ENCODE data around the gene MAST4. TPM values are rescaled to one million over a fixed set of nuclear protein-coding genes. Genes with fewer than 3 reads are reported as not detected.

Gene MAST4
- polyA plus RNA-seq, 2 of the 4 experiments (the other 2 are of a cell fraction) = 1.2 to 5.8 TPM

DNA sequence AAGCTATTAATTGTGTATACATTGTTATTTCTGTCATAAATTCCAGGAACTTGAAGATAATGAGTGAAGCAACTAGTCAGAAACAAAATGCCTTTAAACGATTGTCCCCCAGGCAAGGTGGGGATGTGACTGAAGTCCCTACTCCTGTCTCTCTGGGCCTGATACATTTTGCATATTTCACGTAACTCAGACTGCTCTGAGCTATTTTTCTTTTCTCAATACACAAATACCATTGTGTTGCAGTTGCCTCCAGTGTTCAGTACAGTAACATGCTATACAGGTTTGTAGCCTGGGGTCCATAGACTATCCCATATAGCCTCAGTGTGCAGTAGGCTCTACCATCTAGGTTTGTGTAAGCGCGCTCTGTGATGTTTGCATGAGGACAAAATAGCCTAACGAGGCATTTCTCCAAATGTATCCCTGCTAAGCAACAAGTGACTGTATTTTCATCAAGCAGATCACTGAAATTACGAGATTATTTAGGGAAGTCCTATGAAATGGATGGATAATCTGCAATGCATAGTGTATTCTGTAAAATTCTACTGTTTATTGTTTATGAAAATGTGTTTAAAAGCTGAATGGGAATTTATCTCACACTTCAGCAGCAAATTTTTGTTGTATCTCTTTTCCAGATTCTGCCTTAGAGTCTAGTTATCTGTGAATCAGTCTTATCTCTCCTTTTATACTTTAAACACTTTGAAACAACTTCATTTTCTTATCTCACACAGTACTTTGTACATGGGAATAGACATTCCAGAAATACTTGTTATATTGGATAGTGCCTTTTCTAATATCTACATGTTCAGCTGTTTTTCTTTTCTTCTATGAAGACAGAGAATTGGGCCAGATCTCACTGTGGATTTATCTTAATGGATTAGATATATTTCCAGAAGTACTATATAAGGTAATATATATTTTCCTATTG is 449.9 kb downstream of the MAST4 start:
- ATAC-seq (no peak), DNase-seq (ENCODE audit: low read depth in 1 of 2, low spot score in 1 of 2) (no peak), FAIRE-seq (no peak)
- Histone ChIP-seq H3K4me3 (no peak overlapping the region), H3K4me2 (no peak overlapping the region), H3K9me3 (no peaks in the 10 kb centered on the region), H3K27ac (no peak overlapping the region), H3K4me1 (no peaks in the 10 kb centered on the region)
- 85% methylated on average over 6 of the region's 6 CpGs for WGBS (ENCODE audit: missing lambda C conversion rate)
- ChIA-PET POLR2A (no interaction called here), CTCF (interaction anchor here (0.8 kb wide), 1 partner anchor 13 kb away, joined by 3 read pairs; no protein-coding TSS in a partner anchor)
- no peak for TF ChIP-seq JUNB (IDR thresholded peaks at IDR 0.05)
- TF ChIP-seq FOSL2 (IDR thresholded peaks at IDR 0.05) = no peak
- TF ChIP-seq FOSL2 (CRISPR knock-in tag; IDR thresholded peaks at IDR 0.05) = no peak
- no peak for TF ChIP-seq CHD4 (IDR thresholded peaks at IDR 0.05; ENCODE audit: borderline replicate concordance)
- TF ChIP-seq, protein P1, sequence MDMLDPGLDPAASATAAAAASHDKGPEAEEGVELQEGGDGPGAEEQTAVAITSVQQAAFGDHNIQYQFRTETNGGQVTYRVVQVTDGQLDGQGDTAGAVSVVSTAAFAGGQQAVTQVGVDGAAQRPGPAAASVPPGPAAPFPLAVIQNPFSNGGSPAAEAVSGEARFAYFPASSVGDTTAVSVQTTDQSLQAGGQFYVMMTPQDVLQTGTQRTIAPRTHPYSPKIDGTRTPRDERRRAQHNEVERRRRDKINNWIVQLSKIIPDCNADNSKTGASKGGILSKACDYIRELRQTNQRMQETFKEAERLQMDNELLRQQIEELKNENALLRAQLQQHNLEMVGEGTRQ (IDR thresholded peaks at IDR 0.05) = no peak
- TF ChIP-seq POLR2A (IDR thresholded peaks at IDR 0.05; ENCODE audit: low read length) = no peak
- no peak for TF ChIP-seq TFCP2L1 (CRISPR knock-in tag; IDR thresholded peaks at IDR 0.05)
- TF ChIP-seq CBX2 (IDR thresholded peaks at IDR 0.05; ENCODE audit: borderline replicate concordance, low read depth) = no peak
- TF ChIP-seq, protein P2, sequence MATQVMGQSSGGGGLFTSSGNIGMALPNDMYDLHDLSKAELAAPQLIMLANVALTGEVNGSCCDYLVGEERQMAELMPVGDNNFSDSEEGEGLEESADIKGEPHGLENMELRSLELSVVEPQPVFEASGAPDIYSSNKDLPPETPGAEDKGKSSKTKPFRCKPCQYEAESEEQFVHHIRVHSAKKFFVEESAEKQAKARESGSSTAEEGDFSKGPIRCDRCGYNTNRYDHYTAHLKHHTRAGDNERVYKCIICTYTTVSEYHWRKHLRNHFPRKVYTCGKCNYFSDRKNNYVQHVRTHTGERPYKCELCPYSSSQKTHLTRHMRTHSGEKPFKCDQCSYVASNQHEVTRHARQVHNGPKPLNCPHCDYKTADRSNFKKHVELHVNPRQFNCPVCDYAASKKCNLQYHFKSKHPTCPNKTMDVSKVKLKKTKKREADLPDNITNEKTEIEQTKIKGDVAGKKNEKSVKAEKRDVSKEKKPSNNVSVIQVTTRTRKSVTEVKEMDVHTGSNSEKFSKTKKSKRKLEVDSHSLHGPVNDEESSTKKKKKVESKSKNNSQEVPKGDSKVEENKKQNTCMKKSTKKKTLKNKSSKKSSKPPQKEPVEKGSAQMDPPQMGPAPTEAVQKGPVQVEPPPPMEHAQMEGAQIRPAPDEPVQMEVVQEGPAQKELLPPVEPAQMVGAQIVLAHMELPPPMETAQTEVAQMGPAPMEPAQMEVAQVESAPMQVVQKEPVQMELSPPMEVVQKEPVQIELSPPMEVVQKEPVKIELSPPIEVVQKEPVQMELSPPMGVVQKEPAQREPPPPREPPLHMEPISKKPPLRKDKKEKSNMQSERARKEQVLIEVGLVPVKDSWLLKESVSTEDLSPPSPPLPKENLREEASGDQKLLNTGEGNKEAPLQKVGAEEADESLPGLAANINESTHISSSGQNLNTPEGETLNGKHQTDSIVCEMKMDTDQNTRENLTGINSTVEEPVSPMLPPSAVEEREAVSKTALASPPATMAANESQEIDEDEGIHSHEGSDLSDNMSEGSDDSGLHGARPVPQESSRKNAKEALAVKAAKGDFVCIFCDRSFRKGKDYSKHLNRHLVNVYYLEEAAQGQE (IDR thresholded peaks at IDR 0.05) = no peak
- no peak for TF ChIP-seq RAD21 (conservative IDR thresholded peaks at IDR 0.05 in 1 of 2, IDR thresholded peaks at IDR 0.05 in 1 of 2)
- no peak for TF ChIP-seq NFE2L2 (conservative IDR thresholded peaks at IDR 0.05; ENCODE audit: low read length)
- no peak for TF ChIP-seq HDAC2 (IDR thresholded peaks at IDR 0.05)
- no peak for TF ChIP-seq MAZ (IDR thresholded peaks at IDR 0.05; ENCODE audit: borderline replicate concordance, low read depth, low read length)
- TF ChIP-seq, protein P3, sequence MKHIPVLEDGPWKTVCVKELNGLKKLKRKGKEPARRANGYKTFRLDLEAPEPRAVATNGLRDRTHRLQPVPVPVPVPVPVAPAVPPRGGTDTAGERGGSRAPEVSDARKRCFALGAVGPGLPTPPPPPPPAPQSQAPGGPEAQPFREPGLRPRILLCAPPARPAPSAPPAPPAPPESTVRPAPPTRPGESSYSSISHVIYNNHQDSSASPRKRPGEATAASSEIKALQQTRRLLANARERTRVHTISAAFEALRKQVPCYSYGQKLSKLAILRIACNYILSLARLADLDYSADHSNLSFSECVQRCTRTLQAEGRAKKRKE (CRISPR knock-in tag; IDR thresholded peaks at IDR 0.05; ENCODE audit: low read depth) = no peak
- TF ChIP-seq CEBPB (IDR thresholded peaks at IDR 0.05) = no peak

DNA sequence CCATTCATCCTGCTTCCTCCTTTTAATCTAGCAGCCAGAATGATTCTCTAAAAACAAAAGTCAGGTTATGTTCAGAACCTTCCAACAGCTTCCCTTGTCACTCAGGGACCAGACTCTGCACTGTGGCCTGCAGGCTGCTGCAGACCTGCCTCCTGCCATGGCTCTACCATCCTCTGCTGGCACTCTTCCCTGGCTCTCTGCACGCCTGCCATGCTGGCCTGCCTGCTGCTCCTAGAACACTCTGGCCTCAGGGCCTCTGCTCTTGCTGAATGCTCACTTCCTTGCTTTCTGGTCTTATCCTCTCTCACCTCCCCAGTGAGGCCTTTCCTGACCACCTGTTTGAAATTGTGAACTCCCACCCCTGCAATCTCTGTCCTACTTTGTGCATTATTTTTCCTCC is 451.0 kb downstream of the MAST4 start:
- Histone ChIP-seq H3K4me2 (no peak overlapping the region), H3K4me3 (no peak overlapping the region), H3K9me3 (no peaks in the 10 kb centered on the region), H3K4me1 (peaks cover 5% of the 10 kb centered on the region; the same call in 1 of the 3 replicates), H3K27ac (no peak overlapping the region)
- no peak for TF ChIP-seq SREBF2 (IDR thresholded peaks at IDR 0.05)
- TF ChIP-seq, protein P4, sequence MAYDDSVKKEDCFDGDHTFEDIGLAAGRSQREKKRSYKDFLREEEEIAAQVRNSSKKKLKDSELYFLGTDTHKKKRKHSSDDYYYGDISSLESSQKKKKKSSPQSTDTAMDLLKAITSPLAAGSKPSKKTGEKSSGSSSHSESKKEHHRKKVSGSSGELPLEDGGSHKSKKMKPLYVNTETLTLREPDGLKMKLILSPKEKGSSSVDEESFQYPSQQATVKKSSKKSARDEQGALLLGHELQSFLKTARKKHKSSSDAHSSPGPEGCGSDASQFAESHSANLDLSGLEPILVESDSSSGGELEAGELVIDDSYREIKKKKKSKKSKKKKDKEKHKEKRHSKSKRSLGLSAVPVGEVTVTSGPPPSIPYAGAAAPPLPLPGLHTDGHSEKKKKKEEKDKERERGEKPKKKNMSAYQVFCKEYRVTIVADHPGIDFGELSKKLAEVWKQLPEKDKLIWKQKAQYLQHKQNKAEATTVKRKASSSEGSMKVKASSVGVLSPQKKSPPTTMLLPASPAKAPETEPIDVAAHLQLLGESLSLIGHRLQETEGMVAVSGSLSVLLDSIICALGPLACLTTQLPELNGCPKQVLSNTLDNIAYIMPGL (CRISPR knock-in tag; IDR thresholded peaks at IDR 0.05; ENCODE audit: borderline replicate concordance) = no peak
- TF ChIP-seq, protein P5, sequence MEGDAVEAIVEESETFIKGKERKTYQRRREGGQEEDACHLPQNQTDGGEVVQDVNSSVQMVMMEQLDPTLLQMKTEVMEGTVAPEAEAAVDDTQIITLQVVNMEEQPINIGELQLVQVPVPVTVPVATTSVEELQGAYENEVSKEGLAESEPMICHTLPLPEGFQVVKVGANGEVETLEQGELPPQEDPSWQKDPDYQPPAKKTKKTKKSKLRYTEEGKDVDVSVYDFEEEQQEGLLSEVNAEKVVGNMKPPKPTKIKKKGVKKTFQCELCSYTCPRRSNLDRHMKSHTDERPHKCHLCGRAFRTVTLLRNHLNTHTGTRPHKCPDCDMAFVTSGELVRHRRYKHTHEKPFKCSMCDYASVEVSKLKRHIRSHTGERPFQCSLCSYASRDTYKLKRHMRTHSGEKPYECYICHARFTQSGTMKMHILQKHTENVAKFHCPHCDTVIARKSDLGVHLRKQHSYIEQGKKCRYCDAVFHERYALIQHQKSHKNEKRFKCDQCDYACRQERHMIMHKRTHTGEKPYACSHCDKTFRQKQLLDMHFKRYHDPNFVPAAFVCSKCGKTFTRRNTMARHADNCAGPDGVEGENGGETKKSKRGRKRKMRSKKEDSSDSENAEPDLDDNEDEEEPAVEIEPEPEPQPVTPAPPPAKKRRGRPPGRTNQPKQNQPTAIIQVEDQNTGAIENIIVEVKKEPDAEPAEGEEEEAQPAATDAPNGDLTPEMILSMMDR (IDR thresholded peaks at IDR 0.05) = no peak
- no peak for TF ChIP-seq NPAS2 (CRISPR knock-in tag; IDR thresholded peaks at IDR 0.05; ENCODE audit: borderline replicate concordance)
- no peak for TF ChIP-seq HOXA7 (CRISPR knock-in tag; IDR thresholded peaks at IDR 0.05)
- TF ChIP-seq BHLHE40 (IDR thresholded peaks at IDR 0.05; ENCODE audit: low read depth, low read length) = no peak
- TF ChIP-seq MAFK (IDR thresholded peaks at IDR 0.05; ENCODE audit: partially characterized antibody) = no peak
- no peak for TF ChIP-seq EP300 (IDR thresholded peaks at IDR 0.05)
- no peak for TF ChIP-seq EHMT2 (IDR thresholded peaks at IDR 0.05; ENCODE audit: low read depth)
- no peak for TF ChIP-seq ZC3H11A (IDR thresholded peaks at IDR 0.05)
- no peak for TF ChIP-seq RNF2 (IDR thresholded peaks at IDR 0.05; ENCODE audit: borderline replicate concordance, low read depth)
- no peak for TF ChIP-seq EHF (CRISPR knock-in tag; IDR thresholded peaks at IDR 0.05)
- no peak for FAIRE-seq
- WGBS (ENCODE audit: missing lambda C conversion rate) = 100% methylated on average over 1 of the region's 1 CpG
- ChIA-PET CTCF (no interaction called here), POLR2A (no interaction called here)
- DNase-seq (ENCODE audit: low read depth in 1 of 2, low spot score in 1 of 2) = no peak
- peak in 1 of 2 experiments; percentile 38; a peak in 1 of 6 replicates for ATAC-seq

All from A549 (cell line).